AG09319 (cell line): ENCODE results near the gene WBP1.

ENCODE experiments used
- DNase-seq: peaks from one replicate; pipeline ENCODE4 v3.0.0-alpha.2; 2010; ENCODE audit warnings: low read depth; ENCODE audit errors: extremely low read depth
- TF ChIP-seq, protein P1 (sequence below): IDR thresholded peaks from 2 replicates; pipeline ENCODE4 v1.5.1; 2011; ENCODE audit warnings: low read depth, mild to moderate bottlenecking, inconsistent platforms, low read length, moderate library complexity

WBP1 gene

DNA sequence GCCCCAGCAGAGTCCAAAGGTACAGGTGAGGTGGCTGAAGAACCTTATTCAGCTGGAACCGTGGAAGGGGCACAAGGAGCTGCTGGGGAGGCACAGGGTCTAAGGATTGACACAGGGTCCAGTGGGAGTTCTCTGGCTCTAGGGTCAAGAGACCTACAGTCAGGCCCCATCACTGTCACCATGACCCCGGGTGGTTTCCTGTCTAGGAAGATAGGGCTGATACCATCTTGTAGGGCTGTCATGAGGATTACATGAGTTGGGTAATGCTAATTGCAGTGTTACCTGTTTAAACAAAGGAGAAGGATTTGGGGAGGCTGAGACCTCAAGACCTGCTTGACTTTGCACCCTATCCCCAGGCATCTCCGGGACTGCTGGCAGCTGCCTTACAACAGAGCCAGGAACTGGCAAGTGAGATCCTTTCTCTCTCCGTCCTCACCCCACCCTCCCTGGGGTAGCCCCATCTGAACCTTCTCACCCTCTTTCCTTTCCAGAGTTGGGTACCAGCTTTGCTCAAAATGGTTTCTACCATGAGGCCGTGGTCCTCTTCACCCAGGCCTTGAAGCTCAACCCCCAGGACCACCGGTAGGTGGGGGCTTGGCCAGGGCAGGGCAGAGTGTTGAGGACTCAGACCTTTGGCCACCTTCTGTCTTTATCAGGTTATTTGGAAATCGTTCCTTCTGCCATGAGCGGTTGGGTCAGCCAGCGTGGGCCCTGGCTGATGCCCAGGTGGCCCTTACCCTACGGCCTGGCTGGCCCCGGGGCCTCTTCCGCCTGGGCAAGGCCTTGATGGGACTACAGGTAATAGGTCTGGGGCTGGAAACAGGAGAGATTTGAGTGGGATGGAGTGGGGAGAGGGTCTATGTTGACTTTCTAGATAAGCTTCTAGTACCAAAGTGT, 33.7 kb downstream of the WBP1 start:
- TF ChIP-seq, protein P1, sequence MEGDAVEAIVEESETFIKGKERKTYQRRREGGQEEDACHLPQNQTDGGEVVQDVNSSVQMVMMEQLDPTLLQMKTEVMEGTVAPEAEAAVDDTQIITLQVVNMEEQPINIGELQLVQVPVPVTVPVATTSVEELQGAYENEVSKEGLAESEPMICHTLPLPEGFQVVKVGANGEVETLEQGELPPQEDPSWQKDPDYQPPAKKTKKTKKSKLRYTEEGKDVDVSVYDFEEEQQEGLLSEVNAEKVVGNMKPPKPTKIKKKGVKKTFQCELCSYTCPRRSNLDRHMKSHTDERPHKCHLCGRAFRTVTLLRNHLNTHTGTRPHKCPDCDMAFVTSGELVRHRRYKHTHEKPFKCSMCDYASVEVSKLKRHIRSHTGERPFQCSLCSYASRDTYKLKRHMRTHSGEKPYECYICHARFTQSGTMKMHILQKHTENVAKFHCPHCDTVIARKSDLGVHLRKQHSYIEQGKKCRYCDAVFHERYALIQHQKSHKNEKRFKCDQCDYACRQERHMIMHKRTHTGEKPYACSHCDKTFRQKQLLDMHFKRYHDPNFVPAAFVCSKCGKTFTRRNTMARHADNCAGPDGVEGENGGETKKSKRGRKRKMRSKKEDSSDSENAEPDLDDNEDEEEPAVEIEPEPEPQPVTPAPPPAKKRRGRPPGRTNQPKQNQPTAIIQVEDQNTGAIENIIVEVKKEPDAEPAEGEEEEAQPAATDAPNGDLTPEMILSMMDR: no peak
- DNase-seq: no peak

DNA sequence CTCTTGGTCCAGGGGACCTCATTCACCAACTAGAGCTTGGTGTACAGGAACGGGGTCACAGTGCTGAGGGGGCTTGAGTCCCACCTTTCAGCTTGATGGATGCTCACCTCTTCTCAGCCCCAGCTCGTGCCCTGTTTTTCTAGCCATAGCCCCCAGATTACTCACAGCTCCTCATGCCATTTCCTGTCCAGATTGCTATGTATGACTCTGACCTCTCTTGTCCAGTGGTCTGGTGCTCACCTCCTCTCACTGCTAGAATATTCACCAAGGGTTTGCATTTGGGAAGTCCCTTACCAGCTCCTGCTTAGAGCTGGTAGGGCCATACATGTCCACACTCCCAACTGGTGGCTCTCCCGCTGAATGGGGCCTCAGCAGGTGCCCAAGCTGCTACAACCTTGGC, 35.3 kb downstream of the WBP1 start:
- DNase-seq: no peak
- TF ChIP-seq, protein P1: no peak

DNA sequence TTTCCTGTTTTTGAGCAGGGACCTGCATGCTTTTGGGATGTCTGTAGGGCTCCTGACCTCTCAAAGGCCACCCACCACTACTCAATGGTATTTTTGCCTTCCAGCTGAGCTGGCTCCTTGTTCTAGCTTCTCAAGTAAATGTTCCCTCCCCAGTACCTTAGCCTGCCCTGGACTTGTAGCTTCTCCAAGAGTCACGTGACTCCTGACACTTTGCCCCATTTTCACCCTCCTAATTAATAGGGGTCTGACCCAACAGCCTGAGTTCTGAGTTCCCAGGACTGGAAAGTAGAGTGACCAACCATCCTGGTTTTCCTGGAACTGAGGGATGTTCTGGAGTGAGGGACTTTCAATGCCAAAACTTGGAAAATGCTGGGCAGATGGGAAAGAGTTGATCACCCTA, 37.2 kb downstream of the WBP1 start:
- DNase-seq: no peak
- TF ChIP-seq, protein P1: no peak

DNA sequence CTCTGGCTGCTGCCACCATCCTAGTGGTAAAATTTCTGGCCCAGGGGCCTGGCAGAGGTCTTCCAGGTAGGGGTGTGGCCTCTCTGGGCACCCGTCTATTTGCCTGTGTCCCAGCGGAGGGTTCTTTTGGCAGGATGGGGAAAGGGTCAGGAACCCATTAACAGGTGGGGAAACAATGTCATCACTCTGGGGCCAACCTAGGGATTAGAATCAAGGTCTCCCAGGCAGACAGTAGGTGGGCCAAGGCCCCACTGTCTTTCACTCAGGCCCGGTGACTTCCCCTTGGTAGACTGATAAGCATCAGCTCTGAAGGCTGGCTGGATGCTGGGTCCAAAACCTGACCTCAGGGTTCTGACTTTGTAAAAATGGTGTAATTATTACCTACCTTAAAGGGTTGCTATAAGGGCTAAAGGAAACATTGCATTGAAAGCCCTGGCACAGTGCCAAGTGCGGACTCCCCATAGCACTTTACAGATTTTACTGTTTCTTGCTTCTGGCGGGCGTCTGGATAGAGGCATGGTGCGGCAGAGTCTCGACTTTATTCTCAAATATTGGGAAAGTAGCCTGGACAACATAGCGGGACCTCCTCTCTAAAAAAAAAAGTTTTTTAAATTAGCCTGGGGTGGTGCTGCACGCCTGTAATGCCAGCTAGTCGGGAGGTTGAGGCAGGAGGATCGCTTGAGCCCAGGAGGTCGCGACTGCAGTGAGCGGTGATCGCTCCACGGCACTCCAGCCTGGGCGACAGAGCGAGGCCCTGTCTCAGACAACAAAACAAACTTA, 38.9 kb downstream of the WBP1 start:
- TF ChIP-seq, protein P1: no peak
- no peak for DNase-seq

GRCh38 chr2:74497777-74498499, 39.7 kb downstream of the WBP1 start:
- no peak for DNase-seq
- TF ChIP-seq, protein P1: no peak

- no peak for DNase-seq
- TF ChIP-seq, protein P1: no peak
These were observed 40.4 kb downstream of the WBP1 start for GRCh38 chr2:74498500-74499266.
